Stimulated activated CD4-positive, alpha-beta T cell treated with anti-CD3 and anti-CD28 coated beads, Interleukin-1b, Interleukin-23, amount 100 ng/mL, for 48 hours (primary cell): Measurements from ENCODE around the gene ABCC12.
"Not testable (repeated sequence)": the region's sequence is repeated elsewhere in the genome, so short reads cannot be mapped to it uniquely, and the experiment has no call there.

Source experiments
- DNase-seq: peaks from one replicate; pipeline ENCODE4 v3.0.0-alpha.2; 2020

ABCC12 gene

DNA sequence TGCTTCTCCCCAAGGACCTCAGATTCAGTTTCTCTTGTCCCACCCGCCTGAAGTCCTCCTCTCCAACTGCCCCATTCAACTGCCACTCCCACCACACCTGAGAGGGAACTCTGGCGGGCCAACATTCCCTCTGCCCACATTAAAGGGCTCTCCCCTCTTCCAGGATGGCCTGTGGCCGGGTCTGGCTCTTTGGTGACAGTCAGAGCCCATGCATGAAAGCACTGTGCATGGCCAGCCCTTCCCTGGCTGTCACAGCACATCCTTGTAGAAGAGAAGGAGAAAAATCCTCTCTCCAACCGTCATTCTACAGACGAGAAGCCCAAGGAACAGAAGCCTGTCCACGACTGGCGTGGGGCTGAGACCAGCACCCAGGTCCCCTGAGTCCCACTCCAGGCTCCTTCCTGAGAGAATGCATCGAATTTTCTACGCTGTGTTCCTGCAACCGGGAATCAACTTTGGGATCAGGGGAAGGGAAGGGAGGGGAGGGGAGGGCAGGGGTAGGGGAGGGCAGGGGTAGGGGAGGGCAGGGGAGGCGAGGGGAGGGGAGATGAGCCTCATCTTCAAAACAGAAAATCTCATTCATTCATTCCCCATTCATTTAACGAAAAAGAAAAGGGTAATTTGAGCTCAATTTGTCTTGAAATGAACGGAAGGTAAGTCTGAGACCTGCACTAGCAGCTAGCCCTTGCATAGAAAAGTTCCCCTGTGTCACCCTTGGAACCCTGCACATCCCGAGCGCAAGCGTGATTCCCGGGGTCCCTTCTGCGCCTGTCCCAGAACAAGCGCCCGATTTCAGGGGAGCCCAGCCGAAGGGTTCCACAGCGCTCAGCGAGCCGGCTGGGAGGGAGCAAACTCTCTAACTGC, at the start of gene ABCC12:
TSS of gene ABCC12 (minus strand) at position 68 of the 864 bp plus-strand sequence. CDS start 9,569 bp downstream, outside the sequence.
- DNase-seq = no peak

DNA sequence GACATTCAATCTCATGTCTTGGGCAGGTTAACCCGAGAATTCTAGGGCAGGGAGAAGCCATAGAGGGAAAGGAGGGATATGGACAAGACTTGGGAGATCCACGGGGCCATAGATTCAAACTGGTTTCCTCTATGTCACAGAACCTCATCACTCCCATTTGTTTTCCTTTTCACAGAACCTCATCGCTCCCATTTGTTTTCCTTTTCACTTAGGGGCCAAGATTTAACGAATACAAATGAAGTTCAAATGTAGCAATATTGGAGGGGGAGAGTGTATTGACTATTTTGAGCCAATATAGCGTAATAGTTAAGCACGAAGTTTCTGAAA, 49.0 kb upstream of the ABCC12 start:
- no peak for DNase-seq

DNA sequence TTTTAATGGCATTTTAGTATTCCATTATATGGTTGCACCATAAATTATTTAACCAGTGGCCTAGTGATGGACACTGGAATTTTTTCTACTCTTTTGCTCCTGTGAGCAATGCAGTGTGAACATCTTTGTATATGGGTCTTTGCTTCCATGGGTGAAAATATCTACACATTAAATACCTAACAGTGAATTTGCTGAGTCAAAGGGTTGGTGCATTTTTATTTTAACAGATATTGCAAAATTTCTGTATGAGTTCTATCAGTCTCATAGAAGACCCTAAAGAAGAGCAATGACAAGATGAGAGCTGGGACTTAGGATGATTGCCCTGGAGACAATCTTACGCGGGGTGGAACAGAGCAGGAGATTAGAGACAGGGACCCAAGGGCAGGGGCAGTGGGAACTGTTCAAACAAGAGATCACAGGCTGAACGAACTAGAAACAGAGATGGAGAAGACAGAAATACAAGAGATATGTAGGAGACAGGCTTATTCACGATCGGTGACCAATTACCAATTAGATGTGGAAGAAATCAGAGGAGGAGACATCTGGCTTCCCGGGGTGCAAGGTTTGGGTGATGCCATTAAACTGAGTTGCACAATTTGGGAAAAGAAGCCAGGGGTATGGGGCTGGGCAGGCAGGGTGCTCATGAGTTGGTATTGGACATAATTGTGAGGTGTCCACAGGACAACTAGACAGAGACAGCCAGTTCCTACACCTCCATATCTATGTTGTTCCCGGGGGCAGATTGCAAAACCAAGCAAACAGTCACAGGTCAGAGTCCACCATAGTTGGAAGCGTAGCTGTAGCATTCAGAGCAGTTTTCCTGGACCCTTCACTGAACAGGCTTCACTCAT, 48.4 kb upstream of the ABCC12 start:
- no peak for DNase-seq

DNA sequence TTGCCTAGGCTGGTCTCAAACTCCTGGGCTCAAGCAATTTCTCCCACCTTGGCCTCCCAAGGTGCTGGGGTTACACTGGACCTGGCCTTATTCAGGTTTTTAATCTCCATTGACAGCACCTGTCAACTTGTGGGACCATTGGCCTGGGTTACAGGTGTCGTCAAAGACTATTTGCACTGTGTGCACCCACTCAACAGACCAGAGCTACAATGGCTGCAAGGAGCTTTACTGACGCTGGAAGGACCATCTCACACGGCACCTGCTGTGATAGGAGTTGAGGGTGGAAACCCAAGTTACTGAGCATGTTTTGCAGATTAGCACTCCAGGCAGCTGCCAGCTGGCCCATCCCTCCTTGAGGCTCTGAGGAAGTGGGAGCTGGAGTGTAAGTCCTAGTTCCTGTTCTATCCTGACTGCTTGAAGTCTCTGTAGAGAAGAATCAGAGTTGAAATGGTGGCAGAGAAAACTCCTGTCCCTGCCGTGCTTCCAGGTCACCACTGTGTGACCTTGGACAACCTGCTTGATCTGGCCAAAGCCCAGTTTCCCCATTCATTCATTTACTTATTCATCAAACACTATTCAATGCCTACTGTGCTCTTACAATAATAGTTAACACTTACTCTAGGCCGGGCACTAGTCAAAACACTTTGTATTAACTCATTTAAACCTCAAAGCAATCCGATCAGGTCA, 45.9 kb upstream of the ABCC12 start:
- DNase-seq = no peak

DNA sequence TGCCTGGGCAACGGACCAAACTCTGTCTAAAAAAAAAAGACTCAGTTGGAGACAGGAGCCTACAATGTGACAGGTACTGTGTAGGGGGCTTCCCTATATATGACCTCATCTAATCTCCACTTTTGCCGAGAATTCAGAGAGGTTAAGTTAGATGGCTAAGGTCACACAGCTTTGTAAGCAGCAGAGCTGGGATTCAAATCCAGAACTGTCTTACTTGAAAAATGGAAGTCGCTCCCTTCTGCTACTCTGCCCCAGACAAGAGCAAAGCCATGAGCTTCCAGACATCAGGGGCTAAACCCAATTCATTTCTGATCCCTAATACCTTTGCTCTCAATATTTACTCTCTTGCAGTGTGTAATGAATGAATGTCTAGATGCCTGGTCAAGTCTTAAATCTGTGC, 41.5 kb upstream of the ABCC12 start:
- no peak for DNase-seq

DNA sequence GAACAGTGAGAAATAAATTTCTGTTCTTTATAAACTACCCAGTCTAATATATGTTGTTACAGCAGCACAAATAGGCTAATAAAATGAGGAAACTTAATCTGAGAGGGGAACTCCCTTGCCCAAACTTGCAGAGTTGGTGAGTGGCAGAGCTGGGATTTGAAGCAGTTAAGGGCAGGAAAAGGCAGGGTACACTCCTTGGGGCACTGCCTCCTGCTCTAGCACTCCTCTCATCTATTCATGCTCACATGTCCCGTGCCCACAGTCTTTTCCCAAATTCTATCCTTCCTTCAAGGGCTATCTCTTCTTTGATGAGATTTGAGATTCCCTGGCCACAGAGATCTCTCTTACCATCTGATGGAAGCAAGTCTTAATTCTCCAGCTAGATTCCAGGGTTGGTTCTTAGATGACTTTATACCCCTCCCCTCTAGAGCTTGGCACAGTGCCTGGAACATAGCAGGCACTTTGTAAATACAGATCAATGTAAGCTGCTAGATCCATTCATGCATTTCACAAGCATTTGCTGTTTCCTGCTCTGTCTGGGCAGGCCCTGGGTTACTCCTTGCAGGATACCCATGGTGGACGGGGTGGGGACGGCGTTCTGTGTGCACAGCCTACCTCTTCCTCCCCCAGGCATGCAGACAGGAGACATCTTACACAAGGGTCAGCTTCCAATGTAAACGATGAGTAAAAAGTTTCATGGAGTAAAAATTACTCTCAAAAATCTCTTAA, 39.2 kb upstream of the ABCC12 start:
- DNase-seq = no peak

DNA sequence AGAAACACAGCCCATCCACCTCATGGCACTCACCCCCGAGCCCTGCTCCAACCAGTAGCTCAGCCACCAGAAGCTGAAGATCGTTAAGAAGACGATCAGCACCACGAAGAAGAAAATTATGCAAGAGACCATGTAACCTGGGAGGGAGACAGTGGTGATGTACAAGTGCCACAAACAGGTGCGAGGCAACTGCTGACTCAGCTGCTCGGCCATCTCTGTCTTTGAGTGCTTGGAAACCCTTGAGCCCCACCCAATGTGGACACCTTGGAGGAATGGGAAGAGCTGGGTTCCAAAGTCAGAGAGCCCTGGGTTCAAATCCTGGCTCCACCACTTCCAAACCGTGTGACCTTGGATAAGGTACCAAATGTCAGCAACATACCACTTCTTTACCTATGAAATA, 38.1 kb upstream of the ABCC12 start:
- no peak for DNase-seq

DNA sequence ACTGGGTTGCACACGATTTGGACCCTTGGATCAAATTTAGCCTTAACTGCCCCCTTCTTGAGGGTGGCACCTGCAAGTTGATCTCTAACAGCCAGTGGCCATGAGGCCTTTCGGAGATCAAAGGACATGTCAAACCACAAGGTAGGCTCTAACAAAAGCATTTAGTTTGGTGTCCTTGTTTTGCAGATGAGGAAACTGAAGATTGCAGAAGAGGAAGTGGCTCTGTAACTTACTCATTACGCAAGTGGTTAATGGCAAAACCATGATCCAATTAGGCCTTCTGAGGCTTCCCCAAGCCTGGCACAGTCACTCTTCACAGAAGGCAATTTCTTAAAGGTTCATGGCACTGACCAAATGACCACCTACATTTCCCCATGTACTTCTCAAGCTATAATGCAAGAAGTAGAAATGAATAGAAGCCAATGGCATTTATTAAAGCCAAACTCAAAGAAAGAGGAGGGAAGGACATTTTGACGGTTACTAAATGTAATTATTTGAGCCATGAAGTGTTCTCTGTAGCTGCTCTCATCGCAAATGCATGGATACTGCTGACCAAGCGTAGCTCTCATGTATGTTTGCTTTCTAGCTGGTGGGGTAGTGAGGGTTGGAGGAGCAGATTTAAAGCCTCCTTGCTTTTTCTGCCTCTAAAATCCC, 32.8 kb upstream of the ABCC12 start:
- no peak for DNase-seq

DNA sequence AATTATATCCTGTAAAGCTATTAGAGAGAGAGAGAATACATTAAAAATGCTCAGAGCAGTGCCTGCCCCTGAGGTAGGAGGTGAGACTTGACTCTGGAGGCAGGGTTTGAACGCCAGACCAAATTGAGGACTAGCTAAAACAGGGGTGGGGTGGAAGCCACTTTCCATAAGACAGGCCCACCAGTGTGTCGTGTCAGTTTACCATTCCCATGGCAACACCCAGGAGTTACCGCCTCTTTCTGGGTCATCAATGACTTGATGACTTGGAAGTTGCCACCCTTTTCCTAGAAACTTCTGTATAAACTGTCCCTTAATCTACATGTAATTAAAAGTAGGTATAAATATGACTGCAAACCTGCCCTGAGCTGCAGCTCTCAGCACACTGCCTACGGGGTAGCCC, 32.0 kb upstream of the ABCC12 start:
- no peak for DNase-seq

DNA sequence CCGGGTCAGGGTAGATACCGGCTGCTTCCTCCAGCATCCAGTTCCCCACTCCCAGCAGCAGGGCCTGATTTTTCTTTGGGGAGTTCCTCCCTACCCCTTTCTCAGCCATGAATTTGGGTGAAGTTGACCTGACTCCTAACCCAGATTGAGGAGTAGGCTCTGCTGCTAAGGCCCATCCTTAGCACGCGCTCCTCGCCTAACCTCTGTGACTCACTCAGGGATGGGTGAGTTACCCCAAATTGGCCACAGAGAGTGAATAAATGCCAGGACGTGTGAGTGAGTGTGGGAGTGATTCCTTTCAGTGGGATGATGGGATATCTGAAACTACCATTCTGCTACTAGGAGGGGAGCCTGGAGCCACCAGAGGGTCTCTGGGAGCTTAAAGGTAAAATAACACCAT, 28.9 kb upstream of the ABCC12 start:
- DNase-seq = no peak

DNA sequence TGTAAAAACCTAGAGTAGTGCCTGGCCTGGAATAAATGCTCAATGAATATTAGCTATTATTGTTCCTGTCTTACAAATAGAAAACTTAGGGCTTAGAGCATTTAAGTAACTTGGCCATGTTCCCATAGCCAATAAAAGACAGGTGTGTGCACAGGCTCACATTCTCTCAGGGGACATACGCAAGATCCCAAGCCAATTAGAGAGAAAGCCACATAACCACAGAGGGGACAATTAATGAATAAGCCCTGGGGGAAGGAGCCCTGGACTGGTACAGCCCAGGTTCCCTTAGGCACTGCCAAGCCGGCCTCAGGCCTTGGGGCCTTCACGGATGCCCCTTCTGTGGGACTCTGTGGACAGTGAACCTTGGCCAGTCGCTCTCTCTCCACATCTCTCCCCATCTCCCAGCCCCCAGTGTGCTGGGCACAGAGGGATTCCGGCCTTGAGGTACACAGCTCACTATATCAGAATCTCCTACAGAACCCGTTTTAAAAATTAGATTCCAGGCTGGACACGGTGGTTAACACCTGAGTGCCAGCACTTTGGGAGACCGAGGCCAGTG, 27.3 kb upstream of the ABCC12 start:
- DNase-seq = no peak

DNA sequence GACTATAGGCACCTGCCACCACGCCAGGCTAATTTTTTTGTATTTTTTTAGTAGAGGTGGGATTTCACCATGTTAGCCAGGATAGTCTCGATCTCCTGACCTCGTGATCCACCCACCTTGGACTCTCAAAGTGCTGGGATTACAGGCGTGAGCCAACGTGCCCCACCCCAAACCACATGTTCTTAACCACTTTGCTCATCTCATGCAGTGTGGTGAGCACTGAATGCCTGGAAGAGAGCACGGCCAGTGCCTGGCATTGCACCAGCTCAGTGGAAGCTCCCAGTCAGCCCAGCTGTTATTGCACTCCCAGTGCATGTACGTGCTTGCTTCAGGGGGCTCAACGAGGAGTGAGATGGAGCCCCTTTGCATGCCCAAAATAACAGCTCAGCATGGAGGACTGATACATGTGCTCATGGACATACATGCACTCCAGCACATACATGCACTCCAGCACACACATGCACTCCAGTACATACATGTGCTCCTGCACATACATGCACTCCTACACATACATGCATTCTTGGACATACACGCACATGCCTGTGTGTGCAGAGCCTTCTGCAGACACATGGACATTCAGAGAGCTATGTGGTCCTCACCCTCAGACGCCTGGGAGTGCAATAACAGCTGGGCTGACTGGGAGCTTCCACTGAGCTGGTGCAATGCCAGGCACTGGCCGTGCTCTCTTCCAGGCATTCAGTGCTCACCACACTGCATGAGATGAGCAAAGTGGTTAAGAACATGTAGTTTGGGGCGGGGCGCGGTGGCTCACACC, 26.1 kb upstream of the ABCC12 start:
- DNase-seq = not testable (repeated sequence)

DNA sequence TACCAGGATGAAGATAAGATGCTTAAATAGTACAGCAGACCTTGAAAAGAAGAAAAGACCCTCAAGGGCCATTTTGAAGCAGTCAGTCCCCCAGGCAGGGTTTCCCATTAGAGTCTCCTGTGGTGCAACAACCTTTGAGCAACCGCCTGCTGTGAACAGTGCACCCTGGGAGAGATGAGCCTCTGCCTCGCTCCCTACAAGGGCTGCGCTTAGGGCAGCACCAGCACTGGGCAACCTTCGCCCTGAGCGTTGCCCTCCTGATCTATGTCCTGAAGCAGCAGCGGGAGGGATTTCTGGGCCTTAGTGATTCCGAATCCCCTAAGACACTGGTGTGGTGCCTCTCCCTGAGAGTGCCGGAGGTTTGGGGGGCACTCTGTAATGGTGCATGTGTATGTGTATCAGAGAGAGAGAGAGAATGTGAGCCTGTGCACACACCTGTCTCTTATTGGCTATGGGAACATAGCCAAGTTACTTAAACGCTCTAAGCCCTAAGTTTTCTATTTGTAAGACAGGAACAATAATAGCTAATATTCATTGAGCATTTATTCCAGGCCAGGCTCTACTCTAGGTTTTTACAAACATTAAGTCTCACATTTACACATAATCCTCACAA, 25.2 kb upstream of the ABCC12 start:
- DNase-seq = no peak

DNA sequence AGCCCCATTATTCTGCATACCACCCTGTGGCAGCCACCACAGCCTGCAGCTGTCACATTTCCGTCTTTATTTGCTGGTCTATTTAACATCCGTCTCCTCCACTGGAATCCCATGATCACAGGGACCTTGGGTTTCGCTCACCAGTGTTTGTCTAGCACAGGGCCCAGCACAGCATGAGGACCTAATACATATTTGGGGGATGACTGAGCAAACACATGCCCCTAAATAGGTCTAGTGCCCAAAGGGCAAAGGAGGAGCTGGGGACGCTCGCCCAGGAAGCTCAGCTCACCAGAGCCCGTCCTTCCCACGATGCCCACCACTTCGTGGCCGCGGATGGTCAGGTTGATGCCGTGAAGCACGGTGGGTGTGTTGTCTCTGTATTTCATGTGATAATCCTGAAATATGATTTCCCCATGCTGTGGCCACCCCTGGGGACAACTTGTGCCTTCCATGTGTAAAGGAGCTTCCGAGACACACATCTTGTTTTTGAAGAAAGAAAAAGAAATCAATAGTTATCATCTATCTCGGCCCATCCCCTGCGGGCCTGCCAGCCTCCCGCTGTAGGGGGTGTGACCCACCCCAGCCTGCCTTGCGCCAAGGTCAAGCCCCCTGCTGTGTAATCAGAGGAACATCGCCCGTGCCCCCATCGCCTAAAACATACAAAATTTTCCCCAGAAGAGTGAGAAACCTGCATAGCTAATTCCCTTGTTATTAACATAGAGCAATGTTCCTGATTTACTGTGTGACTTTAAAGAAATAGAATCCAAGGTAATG, 21.0 kb upstream of the ABCC12 start:
- DNase-seq = no peak

DNA sequence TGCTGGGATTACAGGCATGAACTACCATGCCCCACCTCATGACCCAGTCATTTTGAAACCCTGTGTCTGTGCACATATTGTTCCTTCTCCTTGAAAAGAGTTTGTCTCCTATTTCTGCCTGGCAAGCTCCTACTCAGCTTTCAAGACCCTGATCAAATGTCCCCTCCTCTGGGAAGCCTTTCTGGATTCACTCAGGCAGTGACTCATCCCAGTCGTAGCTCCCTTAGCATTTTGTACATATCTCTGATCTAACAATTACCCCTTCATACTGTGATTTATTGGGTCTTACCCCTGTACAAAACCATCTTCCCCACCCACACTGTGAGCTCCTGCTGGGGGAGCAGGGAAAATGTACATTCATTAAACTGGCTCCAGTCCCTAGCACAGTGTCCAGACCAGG, 18.1 kb upstream of the ABCC12 start:
- DNase-seq = no peak

DNA sequence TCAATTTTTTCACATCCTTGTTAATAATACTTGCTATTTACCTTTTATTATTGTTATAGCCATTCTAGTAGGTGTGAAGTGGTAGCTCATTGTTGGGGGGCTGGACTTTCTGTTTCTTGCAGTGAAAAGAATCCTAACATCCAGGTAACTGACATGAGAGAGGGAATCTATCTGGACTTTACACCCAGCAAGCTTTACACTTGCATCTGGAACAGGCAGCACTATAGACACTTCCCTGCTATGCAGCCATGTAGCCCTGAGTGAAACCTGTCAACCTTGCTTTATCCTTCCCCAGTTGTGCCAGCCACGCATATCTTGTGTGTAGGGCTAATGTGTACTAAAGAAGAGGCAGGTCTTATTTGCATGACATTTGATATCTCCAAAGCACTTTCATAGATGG, 16.9 kb upstream of the ABCC12 start:
- no peak for DNase-seq

DNA sequence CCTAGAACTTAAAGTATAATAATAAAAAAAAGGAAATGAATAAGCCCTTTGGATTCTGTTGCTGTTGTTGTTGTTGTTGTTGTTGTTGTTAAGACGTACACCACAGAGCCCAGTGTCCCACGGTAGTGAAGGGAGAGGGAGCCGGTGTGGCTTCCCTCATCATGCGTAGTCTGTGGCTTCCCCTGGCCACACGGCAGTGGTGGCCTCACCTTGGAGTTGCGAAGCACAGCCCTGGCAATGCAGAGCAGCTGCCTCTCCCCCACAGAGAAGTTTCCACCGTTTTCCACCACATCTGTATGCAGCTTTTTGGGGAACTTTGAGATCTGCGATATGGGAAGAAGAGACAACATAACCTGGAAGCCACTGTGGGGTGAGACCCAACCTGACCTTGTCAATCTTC, 14.1 kb upstream of the ABCC12 start:
- no peak for DNase-seq

DNA sequence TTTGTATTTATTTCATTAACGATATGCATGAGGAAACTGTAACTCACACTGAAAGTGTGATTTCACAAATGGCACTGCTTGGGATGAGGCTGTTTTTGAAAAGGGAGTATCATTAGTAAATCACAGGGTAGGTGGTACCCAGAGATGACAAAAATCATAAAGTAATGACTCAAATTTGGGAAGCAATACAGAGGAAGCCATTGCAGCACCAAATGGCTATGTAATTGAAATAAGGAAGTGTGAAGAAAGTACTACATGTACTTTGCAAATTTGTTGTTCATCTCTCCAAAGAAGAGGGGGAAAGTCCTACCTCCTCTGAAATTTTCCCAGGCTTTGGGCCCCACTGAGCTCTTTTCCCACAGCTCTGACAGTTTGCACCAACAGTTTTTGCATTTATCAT, 12.3 kb upstream of the ABCC12 start:
- DNase-seq = no peak

DNA sequence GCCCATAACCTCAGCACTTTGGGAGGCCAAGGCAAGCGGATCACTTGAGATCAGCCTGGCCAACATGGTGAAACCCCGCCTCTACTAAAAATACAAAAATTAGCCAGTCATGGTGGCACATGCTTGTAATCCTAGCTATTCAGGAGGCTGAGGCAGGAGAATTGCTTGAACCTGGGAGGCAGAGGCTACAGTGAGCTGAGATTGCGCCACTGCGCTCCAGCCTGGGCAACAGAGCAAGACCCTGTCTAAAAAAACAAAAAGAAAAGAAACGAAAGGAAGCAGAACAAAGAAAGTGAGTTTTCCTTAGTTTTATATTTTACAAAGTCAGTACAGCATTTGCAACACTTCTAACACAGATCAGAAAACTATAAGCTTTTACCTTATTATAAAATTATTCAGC, 10.8 kb upstream of the ABCC12 start:
- not testable (repeated sequence) for DNase-seq
